Measurements from ENCODE around the gene VMP1.
A peak's percentile ranks its signal among the peaks of the same experiment; 100 is the strongest.
"Not testable (repeated sequence)": the region's sequence is repeated elsewhere in the genome, so short reads cannot be mapped to it uniquely, and the experiment has no call there.

The VMP1 gene

DNA sequence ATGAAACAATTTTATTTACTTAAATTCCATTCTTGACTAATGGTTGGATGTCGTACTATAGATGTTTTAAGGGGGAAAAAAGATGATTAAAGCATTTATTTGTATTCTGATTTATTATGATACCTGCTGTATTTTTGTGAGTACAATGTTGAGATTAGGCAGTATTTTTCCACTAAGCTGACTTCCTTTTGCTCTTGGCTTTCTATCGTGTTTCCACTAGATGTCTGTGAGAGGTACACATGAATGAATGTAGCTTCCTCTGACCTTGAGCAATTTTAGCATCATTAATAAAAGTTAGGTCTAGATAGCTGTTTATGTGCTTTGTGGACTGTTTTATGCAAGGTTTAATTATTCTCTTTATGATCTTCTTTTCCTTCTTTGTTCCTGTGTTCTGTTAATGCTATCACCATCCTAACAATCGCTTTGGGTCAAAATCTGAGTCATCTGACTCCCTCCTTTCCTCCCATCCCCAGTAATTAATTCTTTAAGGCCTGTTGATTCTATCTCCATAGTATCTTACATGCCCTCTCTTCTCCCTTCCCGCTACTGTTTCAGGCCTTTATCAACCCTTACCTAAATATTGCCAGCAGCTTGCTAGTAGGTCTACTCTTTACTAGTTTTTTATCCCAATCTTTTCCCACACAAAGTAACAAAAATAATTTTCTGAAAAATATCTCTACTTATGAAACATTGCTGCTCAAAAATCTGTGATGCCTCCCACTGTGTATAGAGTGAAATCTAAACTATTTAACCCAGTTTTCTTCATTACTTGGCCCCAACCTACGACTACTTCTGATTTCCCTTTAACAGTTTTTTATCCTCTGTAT, 76.0 kb downstream of the VMP1 start:
- DNase-seq: no peak

DNA sequence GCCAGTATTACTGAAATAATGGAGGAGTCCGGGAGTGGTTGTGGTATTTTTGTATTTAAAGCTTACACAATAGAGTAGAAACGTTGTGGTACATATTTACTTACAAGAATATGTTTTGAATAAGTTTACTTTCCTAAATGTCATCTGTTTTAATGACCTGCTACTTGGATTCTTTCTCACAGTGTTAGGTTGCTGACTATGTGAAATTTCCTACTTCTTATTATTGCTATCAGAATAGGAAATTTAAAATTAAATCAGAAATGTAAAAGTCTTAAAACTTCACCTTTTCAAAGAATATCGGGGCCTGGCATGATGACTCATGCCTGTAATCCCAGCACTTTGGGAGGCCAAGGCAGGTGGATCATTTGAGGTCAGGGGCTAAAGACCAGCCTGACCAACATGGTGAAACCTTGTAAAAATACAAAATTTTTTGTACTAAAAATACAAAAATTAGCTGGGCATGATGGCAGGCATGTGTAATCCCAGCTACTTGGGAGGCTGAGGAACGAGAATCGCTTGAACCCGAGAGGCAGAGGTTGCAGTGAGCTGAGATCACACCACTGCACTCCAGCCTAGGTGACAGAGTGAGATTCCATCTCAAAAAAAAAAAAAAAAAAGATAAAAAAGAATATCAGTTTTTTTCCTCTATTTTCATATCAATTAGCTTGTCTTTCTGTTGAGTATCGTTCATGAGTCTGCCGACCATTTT, 77.8 kb downstream of the VMP1 start:
- DNase-seq: no peak

DNA sequence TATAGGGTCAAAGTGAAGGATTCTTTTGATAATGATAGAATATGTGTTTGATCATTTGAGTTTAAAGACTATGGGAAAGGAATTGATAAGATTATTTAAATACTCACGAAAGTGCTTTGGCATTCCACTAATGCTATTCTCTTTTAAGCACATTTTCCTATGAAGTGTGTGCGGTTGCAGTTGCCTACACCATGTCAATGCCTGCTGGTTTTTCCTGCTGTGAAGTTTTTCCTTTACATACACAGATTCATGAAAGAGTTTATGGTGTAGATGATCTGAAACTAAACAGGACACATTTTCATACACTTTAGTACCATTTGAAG, 78.7 kb downstream of the VMP1 start:
- no peak for DNase-seq

DNA sequence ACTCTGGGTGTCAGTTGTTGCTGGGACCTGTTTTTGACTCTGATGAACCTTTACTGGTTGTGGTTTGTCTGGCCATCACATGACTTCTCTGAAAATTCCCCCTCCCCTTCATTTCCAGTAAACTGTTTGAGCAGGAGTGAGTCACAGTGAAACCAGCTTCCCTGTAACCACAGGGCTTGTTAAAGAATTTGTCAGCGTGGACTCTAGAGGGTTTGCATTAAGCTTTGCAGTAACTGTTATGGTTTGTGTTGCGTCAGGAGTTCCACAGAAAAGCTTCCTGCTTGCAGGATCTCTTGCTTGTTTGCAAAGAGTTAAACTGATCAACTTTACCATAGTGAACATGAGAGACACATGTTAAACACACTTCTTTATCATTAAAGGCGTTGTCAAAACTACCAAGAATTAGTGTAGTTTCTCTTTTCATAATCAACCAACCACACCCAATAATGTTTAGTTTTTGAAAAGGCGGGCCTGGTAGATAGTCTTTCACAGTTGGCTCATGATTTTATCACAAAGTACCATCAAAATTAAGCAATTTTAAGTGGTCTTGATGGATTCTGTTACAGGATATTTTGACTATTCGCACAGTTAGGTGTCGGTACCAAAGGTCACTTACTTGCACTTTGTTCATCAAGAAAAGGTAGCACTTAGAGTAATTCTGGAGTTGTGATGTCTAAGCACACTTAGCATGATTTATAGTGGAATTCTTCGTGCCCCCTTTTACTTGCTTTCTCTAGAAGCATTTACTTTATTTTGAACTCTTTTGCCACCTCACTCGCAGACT, 79.3 kb downstream of the VMP1 start:
- DNase-seq: peak; percentile 77

DNA sequence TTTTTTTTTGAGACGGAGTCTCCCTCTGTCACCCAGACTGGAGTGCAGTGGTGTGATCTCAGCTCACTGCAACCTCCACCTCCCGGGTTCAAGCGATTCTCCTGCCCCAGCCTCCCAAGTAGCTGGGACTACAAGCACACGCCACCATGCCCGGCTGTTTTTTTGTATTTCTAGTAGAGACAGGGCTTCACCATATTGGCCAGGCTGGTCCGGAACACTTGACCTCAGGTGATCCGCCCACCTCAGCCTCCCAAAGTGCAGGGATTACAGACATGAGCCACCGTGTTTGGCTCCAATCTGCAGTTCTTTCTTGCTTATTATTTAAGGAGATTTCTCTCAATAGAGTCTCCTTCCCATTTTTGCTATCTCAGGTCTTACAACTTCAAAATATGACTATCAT, 82.4 kb downstream of the VMP1 start:
- not testable (repeated sequence) for DNase-seq

DNA sequence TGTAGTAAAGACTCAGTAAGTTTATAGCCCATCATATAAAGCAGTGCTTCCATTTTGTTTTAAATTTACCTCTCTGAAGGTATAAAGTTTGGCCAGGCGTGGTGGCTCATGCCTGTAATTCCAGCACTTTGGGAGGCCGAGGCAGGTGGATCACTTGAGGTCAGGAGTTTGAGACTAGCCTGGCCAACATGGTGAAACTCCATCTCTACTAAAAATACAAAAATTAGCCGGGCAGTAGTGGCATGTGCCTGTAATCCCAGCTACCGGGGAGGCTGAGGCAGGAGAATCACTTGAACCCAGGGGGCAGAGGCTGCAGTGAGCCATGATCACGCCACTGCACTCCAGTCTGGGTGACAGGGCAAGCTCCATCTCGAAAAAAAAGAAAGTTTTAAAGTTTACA, 83.0 kb downstream of the VMP1 start:
- DNase-seq: not testable (repeated sequence)

DNA sequence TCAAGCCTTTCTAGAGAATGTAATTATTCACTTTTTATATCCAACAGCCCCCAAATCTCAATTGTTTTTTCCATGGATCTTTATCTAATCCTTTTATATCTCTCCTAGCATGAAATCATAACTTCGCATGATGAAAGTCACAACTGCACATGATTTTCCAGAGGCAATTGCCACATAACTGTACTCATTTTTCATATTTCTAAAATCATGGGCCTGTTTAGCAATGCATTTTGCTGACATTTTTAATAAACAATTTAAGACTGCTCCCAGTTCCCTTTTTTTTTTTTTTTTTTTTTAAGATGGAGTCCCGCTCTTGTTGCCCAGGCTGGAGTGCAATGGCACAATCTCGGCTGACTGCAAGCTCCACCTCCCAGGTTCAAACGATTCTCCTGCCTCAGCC, 83.5 kb downstream of the VMP1 start:
- DNase-seq: no peak

DNA sequence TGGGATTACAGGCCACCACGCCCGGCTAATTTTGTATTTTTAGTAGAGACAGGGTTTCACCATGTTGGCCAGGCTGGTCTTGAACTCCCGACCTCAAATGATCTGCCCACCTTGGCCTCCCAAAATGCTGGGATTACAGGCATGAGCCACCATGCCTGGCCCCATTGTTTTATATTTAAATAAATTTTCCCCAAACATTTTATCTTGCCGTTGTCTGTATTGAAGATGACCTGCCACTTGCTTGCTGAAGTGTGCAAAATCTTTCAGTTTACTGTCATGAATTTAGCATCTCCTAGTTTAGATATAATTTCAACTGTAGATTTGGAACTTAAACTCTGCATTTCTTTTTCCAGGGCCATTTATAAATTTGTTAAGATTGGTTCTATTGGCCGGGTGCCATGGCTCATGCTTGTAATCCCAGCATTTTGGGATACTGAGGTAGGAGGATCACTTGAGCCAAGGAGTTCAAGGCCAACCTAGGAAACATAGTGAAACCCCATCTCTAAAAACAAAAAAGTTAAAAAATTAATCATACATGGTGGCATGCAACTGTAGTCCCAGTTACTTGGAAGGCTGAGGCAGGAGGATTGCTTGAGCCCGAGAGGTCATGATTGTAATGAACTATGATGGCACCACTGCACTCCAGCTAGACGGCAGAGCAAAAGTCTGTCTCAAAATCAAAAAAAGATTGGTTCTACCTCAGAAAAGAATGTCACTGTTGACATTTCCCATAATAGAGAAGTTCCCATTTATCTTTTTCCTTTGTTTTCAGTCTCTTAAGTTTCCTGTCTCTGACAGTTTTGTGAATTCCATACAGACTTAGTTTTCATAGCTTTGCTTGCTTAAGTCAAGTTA, 84.4 kb downstream of the VMP1 start:
- DNase-seq: no peak

DNA sequence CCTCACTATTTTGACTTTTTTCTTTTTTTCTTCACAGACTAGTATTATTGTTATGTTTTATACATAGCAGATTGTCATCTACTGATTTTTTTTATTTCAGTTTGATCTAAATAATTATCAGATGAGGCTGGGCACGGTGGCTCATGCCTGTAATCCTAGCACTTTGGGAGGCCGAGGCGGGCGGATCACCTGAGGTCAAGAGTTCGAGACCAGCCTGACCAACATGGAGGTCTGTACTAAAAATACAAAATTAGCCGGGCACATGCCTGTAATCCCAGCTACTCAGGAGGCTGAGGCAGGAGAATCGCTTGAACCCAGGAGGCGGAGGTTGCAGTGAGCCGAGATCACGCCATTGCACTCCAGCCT, 85.0 kb downstream of the VMP1 start:
- not testable (repeated sequence) for DNase-seq

DNA sequence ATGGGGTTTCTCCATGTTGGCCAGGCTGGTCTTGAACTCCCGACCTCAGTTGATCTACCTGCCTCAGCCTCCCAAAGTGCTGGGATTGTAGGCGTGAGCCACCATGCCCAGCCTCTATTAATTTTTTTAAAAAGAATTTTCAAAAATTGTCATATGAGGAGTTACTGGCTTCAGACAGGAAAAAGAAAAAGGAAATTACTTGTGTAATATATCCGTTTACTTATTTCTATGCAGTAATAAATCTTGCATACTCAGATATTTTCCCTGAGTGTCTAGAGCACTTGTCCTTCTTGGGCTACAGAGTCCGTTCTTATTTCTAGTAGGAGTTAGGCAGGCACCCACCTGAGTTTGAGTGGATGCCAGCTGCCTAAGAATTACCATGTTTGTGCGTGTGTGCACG, 85.8 kb downstream of the VMP1 start:
- DNase-seq: no peak

DNA sequence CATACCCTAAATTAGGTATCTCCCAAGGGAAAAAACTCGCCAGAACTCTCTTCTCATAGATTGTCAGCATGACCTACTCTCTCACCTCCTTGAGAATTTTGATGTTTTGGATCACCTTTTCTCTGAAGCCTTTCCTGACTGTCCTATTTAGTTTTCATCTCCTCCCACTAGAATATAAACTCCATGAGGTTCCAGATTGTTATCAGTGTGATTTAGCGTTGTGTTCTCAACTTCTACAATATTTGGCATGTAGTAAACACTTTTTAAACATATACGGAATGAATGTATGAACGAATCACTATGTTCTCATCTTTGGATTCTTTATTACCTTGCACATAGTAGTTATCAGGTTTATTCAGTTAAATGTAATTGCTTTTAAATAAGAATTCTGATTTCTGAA, 88.7 kb downstream of the VMP1 start:
- no peak for DNase-seq

DNA sequence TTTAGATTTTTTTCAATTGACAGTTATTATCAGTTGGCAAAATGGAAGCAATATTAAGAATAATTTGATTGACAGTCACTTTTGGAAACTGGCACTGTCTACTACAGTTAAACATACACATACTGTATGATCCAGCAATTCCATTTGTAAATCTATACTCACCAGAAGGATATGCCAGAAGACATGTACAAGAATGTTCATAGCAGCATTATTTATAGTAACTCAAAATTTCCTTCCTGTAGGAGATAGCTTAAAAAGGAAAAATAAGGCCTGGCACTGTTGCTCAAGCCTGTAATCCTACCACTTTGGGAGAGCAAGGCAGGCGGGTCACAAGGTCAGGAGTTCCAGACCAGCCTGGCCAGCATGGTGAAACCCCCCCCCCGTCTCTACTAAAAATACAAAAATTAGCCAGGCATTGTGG, 89.3 kb downstream of the VMP1 start:
- DNase-seq: no peak

DNA sequence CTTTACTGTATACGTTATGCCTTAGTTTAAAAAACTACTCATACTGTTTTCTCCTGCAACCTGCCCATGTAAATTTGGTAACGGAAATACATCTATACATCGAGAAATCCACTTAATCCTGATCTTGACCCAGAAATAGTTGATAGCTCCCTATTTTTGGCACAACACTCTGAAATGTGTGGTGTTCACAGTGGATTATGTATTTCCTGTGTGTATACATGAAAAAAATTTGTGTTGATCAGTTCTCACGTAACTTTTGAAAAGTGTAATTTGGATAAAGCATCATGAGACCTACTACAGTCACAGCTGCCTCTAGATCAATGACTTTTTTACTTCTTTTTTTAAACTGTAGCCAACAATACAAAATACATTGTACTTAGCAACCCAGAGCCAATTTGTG, 90.7 kb downstream of the VMP1 start:
- no peak for DNase-seq

DNA sequence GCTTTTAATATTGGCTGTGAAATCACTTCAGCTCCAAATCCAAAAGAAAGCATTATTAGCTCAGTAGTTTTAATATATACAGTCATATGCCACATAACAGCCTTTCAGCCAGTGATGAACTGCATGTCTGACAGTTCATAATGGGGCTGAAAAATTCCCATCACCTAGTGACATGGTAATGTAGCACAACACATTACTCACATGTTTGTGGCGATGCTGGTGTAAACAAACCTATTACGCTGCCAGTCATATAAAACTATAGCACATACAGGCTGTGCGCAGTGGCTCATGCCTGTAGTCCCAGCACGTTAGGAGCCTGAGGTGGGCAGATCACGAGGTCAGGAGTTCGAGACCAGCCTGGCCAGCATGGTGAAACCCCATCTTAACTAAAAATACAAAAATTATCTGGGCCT, 93.1 kb downstream of the VMP1 start:
- DNase-seq: no peak

DNA sequence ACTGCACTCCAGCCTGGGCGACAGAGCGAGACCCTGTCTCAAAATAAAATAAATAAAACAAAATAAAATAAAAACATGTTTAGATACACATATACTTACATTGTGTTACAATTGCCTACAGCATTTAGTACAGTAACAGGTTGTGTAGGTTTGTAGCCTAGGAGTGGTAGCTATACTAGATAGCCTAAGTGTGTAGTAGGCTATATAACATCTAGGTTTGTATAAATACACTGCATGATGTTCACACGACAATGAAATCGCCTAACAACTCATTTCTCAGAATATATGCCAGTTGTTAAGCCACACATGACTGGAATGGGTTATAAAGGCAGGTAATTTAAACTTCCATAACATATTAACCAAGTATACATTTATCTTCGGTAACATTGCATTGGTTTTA, 94.7 kb downstream of the VMP1 start:
- DNase-seq: no peak

DNA sequence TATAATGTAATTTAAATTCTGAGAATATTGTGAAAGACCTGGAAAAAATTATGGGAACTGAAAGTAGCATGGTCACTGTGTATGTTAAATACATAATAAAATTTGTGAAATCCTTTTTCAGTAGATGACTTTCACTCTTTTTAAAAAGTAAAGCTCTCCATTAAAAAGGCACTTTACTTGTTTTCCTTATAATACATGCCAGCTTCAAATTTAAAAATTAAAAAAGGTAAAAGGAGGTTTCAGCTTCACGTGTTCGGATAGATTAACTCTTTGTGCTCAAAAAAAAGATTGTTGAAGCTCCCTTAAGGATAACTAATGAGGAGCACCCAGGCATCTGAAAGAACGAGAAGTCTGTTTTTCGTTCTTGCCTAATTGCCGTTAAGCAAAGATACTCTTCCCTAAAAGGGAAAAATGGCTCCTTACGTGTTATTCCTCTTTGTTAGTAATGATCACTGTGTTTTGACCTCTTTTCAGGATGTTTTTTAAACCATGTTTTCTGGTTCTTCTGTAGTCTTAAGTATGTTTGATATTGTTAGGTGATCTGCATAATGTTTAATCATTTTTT, 97.5 kb downstream of the VMP1 start:
- no peak for DNase-seq

DNA sequence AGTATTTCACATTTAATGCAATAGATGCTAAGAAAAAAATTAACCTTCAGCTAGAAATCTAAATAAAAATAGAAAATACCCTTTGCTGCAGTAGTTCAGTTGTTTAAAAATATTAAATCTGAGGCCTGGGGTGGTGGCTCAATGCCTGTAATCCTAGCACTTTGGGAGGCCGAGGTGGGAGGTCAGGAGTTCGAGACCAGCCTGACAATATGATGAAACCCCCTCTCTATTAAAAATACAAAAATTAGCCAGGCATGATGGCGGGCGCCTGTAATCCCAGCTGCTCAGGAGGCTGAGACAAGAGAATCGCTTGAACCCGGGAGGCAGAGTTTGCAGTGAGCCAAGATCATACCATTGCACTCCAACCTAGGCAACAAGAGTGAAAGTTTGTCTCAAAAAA, 98.9 kb downstream of the VMP1 start:
- DNase-seq: not testable (repeated sequence)

DNA sequence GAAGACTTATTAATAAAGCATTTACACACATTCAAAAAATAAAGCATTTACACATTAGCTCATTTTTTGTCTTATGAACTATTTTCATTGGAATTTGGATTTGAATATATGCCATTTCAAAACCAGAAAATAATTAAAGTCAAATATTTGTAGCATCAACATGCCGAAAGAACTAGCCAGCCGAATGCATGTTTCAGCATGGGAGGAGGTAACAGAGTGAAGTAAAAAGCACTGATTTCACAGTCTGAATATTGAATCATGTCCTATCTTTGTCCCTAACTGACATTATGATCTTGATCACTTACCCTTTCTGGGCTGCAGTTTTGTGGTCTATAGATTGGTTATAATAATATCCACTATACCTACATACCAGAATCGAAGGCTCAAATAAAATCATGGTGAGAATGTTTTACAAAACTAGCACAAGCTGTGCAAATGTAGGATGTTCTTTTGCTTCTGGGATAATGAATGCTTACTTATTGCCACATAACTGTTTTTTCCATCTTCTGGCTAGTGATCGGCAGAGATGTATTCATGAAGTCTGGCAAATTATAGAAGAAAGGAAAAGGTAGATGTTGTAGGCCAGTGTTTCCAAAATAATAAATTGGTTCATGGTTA, 100.5 kb downstream of the VMP1 start:
- DNase-seq: no peak

DNA sequence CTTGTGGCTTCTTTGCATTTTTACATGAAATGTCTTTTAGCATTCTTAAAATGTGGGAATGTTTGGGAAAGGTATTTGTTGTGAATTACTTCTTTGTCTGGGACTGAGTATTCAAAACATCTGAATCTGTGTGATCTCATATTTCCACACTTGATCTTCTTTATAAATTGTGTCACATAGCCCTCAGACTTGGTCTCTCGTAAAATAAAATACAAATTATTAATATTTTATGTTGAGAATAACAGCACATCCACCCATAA, 103.4 kb downstream of the VMP1 start:
- DNase-seq: no peak

DNA sequence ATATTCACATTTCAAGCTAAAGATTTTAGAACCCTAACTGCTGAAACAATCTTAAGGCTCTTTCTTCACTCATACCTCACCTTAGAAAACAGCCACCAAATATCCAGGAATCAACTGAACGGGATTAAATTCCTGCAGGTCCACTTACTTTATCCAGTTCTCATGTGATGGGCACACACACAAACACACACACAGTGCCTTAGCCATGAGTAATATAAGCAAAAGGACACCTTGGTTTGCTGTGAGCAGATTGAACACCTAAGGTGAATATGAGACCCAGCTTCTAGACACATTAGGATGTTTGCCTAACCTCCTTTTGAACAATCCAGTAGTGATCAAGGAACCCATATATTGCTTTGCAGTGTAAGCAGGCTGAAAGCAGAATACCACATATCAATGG, 103.8 kb downstream of the VMP1 start:
- DNase-seq: no peak

DNA sequence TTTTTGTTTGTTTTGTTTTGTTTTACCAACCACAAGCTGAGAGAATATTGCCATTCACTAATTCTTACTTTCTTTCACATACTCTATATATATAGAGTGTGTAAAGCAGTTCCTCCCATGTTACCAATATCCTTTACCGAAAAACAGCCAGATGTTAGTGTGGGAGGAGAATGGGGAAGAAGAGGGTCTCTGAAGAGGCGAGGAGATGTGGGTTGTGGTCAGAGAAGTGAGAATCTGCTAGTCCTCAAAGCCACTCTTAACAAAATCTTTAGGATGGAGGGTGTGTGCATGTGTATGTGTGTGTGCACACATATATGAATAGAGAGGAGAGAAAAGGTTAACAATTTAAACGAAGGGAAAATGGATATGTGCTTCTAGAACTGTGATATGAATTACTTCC, 104.7 kb downstream of the VMP1 start:
- DNase-seq: no peak

DNA sequence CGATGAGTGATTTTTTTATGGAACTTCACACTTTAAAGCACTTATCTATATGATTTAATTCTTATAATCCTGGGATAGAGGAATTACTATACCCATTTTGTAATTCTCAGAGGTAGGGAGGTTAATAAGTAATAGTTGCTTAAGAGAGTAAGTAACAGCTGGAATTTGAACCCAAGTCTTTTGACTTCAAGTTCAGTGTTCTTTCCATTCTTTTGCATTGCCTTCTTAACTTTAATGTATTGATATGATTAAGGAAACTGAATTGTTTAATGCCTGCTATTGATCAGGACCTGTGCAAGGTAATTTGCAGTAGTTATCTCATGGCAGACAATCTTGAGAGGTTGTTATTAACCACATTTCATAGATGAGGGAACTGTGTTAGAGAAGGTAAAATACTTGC, 106.8 kb downstream of the VMP1 start:
- no peak for DNase-seq

DNA sequence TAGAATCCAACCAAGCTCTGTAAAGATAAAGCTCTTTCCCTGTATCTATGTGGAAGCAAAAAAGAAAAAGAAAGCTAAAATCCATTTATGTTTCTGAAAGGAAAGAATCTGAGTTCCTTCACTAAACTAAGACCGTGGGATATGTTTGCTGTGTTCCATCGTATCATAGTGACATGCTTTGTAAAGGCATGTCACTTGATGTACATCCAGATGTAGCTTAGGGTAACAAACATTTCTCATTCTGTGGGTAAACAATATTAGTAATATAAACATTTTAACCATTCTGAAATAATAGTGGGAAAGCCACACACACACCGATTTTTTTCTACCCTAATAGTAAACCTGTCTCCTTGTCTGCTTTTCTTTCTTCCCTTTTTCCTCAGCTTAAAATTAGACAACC, 107.2 kb downstream of the VMP1 start:
- DNase-seq: no peak

All from stimulated activated CD8-positive, alpha-beta memory T cell treated with anti-CD3 and anti-CD28 coated beads, Interleukin-4, amount 100 ng/mL, for 48 hours (primary cell).